Coronary artery (tissue), 2 donors: ENCODE measurements around the gene SIPA1L2.

ENCODE experiments used
- DNase-seq: peaks from one replicate; pipeline ENCODE4 v3.0.0-alpha.2; 2017; ENCODE audit warnings: low spot score
- H3K27ac ChIP-seq, 2 donors: fragments of 200-600 bp; sonication (generic); one replicate each; pipeline ENCODE4 v1.5.1; 2016 to 2019
- H3K4me3 ChIP-seq: fragments of 200-600 bp; sonication (generic); 2 replicates; pipeline ENCODE4 v1.5.1; 2016; ENCODE audit warnings: mild to moderate bottlenecking, moderate library complexity
- TF ChIP-seq, protein P1 (sequence below): fragments of 200-600 bp; sonication (generic); IDR thresholded peaks from one replicate; pipeline ENCODE4 v1.5.1; 2019; ENCODE audit warnings: antibody characterized with exemption

Gene SIPA1L2

DNA sequence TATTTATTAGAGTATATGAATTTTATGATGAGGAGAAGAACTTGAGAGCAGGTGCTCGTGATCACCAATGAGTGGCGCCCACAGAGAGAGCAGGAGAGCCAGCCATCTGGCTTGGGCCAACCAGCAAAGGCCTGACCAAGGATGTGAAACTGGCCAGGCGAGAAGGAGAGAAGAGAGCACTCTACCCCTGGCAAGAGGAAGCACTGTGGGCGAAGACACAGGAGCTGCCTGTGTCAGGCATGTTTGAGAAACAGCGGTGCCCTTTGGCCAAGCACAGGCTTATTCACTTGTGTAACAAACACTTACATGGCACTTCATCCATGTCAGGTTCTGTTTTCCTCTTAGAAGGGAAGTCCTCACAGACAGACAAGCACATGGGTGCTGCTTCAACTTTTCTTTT, 4.2 kb upstream of the SIPA1L2 start:
- TF ChIP-seq, protein P1, sequence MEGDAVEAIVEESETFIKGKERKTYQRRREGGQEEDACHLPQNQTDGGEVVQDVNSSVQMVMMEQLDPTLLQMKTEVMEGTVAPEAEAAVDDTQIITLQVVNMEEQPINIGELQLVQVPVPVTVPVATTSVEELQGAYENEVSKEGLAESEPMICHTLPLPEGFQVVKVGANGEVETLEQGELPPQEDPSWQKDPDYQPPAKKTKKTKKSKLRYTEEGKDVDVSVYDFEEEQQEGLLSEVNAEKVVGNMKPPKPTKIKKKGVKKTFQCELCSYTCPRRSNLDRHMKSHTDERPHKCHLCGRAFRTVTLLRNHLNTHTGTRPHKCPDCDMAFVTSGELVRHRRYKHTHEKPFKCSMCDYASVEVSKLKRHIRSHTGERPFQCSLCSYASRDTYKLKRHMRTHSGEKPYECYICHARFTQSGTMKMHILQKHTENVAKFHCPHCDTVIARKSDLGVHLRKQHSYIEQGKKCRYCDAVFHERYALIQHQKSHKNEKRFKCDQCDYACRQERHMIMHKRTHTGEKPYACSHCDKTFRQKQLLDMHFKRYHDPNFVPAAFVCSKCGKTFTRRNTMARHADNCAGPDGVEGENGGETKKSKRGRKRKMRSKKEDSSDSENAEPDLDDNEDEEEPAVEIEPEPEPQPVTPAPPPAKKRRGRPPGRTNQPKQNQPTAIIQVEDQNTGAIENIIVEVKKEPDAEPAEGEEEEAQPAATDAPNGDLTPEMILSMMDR: no peak
- Histone ChIP-seq H3K27ac (no peak overlapping the region), H3K4me3 (no peak overlapping the region)
- DNase-seq: no peak

DNA sequence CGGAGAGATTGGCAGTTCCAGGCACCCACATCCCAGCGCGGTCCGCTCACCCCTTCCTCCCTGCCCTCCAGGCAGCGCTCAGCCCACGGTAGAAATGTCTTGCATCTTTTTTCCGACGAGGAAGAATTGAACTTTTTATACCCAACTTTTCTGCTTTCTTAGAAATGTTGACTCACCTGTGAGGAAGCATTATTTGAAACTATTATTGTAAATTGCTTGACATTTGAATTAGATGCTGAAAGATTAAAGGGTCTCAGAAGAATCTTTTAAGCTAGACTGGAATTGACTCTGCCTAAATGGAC, 912 bp upstream of the SIPA1L2 start:
- Histone ChIP-seq H3K27ac (peak overlapping the region; percentile 92 to 97), H3K4me3 (peak overlapping the region; percentile 95)
- TF ChIP-seq, protein P1: no peak
- no peak for DNase-seq

DNA sequence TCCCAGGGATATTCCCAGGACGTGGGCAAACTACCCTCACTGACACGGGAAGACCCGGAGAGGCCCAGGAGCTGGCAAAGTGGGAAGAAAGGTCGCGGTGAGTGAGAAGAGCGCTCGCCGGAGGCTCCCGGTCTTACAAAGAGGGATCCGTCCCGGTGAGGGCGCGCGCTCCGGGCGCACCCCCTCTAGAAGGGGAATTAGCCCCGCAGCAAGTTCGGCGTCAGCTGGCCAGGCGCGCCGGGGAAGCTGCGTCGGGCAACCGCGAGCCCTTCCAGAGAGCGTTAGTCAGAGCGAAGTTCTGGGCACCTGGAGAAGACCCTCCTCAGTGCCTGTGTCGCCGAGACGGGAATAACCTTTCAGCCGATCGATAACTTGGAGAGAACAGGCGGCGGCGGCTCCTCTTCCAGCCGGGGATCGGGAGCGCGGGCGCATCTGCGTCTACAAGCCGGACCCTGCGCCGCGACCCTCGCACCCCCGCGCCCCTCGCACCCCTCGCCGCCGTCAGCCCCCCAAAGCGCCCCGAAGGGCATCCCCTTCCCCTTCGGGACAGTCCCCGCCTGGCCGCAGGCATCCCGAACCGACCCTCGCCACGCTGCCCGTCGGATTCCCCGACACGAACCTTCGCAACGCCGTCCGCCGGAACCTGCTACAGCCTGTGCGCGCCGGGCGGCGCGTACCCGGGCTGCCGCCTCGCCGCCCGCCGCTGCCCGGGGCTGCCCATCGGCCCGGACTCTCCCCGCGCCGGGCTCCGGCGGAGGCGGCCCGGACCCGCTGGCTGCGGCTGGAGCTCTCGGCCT, 485 bp downstream of the SIPA1L2 start:
- DNase-seq: peak; percentile 78
- Histone ChIP-seq H3K4me3 (peak overlapping the region; percentile 95), H3K27ac (peak overlapping the region; percentile 92 to 97)
- TF ChIP-seq, protein P1: no peak

DNA sequence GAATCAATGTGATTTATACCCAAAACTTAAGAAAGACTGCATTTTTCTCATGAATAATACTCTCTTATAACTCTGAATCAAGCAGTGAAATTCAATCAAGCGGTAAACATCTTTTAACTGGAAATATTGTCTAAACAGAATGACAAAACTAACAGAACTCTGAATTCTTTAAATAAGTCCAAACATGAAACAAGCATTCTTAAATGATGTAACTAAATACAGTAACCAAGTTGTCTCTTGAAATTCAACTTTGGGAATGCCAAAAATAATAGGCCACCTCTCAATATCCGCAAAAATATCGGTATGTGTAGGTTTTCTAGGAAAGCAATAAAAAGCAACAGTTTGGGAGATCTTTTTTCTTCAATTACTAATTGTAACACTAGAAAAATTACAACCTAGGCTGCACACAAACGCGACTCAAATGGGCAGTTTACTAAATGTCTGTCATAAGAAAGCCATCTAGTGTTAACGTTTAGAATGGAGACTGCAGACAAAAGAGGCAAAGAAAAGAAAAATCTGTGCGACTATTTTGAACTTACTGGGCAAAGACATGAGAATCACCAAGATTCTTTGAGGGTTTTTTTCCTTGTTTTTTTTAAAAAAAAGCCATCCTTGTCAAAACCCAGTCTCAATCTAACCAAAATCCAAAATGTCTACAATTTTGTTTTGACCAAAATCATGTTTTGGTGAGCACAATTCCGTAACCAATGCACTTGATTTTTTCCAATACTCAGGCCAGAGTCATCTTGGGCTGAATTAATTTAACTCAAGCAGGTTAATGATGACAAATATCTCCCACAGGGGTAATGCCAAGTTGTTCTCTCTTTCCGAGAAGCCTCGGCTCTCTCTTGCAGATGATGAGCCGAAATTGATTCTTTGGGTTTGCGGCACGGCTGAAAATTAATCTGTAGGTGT, 1.3 kb downstream of the SIPA1L2 start:
- Histone ChIP-seq H3K4me3 (peak overlapping the region; percentile 95), H3K27ac (peak overlapping the region; percentile 92 to 97)
- DNase-seq: no peak
- TF ChIP-seq, protein P1: no peak

DNA sequence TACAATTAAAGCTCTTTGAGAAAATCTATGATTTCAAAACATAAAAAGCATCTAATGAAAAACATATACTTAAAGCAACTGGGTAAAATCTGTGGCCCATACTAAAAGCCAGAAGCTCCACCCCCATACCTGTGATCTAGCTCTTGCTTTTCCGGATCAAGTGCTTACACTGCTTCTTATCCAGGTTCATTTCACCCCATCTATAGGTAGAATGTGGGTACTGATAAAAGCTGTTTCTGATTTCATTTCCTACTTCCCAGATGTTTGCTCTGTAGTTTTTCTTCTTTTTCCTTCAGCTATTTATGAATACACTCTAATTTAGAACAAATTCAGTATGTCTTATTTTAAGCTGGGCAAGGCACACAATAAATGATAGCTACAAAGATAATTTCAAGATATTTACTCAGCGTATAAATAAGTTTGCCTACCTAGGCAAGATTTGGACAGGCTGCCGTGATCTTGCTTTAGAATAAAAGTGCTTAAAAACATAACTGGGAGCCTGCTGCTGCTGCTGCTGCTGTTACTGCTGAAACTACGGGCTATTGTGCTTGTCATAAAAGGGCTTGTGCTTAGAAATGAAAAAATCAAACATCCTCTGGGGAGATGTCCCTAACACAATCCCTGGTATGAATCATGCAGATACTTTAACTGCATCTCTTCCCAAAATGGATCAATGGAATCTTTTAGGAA, 2.1 kb downstream of the SIPA1L2 start:
- Histone ChIP-seq H3K4me3 (peak overlapping the region; percentile 95), H3K27ac (no peak overlapping the region)
- TF ChIP-seq, protein P1: no peak
- no peak for DNase-seq

DNA sequence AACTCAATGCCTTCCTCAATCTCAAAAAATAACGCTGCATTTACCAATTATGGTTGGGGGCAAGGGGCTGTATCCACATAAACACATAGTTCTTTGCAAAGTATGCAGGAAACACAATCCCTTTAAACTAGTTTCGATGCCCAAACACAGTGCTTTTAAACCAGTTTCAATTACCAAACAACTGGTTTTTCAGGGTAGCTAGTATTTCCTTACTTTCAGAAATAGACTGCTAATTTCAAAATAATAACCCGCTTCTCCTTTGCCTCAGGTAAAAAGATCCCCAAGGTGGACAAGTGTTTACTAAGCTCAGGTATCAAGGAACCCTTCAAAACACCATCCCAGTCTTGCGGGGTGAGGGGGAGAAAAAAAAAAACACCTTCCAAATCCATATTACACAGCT, 2.8 kb downstream of the SIPA1L2 start:
- TF ChIP-seq, protein P1: no peak
- Histone ChIP-seq H3K4me3 (peak overlapping the region; percentile 11), H3K27ac (no peak overlapping the region)
- DNase-seq: no peak
